Right lobe of liver (tissue), 6 donors: ENCODE results near the gene PLCL2. TPM values are rescaled to one million over a fixed set of nuclear protein-coding genes. Genes with fewer than 3 reads are reported as not detected.

ENCODE experiments used
- ATAC-seq, 4 donors: fragments of 200-7000 bp; cut with Tn5 transposase; one replicate each; pipeline ENCODE4 v1.9.1; 2020; ENCODE audit warnings: mild to moderate bottlenecking in 4 of 4, moderate library complexity in 4 of 4
- DNase-seq, 3 donors: peaks; one replicate each; pipeline ENCODE4 v3.0.0-alpha.2; 2020
- H3K27ac ChIP-seq, 3 donors: fragments of 200-600 bp; one replicate each; pipeline ENCODE4 v1.8.0; 2022
- H3K27me3 ChIP-seq, 2 donors: fragments of 200-600 bp; one replicate each; pipeline ENCODE4 v1.8.0; 2022
- H3K36me3 ChIP-seq, 4 donors: fragments of 200-600 bp; sonication (generic) in 1 of 4; one replicate each; pipeline versions ENCODE4 v1.5.1 to v1.8.0; 2017 to 2022; ENCODE audit warnings: control low read depth in 1 of 4
- H3K4me1 ChIP-seq, 4 donors: fragments of 200-600 bp; sonication (generic) in 1 of 4; one replicate each; pipeline versions ENCODE4 v1.5.1 to v1.8.0; 2017 to 2022; ENCODE audit warnings: control low read depth in 1 of 4
- H3K4me3 ChIP-seq, 3 donors: fragments of 200-600 bp; one replicate each; pipeline ENCODE4 v1.8.0; 2022
- H3K9me3 ChIP-seq, 4 donors: fragments of 200-600 bp; sonication (generic) in 1 of 4; one replicate each; pipeline versions ENCODE4 v1.5.1 to v1.8.0; 2017 to 2022; ENCODE audit warnings: control low read depth in 1 of 4
- POLR2A ChIP-seq: fragments of 450-650 bp; IDR thresholded peaks from one replicate; pipeline ENCODE4 v1.6.1; 2017; ENCODE audit warnings: antibody characterized with exemption, mild to moderate bottlenecking
- WGBS: methylation state at CpG from one replicate; pipeline ENCODE4 v1.1.6; 2018; ENCODE audit warnings: low coverage, low lambda C conversion rate; ENCODE audit not compliant: insufficient coverage; ENCODE audit errors: missing lambda C conversion rate; 5-methylcytosine and 5-hydroxymethylcytosine counted together
- intact Hi-C, 2 donors: fragments of 100-400 bp; cut with DNase I; formaldehyde crosslinking; loops; one replicate each; pipeline versions ENCODE4 v1.11.2 to v1.14.1; 2022
- total RNA-seq, 6 experiments: library from RNA; depleted of rRNA in 2 of 6; stranded (reverse); fragments of >200 nt in 2 of 6; fragmentation: NEBNext Ultra II Directional in 3 of 6; extraction: Animal tissue kit (Norgen Biotek cat#: 25700) in 3 of 6; gene quantifications; one replicate each; pipeline versions ENCODE4 v1.1.0 to v1.2.4, GENCODE V29; 2016 to 2023
- TF ChIP-seq, protein P1 (sequence below), 4 donors: fragments of 200-600 bp in 3 of 4; fragments of 450-650 bp in 1 of 4; IDR thresholded peaks; one replicate each; pipeline versions ENCODE4 v1.5.1 to v1.8.0; 2016 to 2022; ENCODE audit warnings: antibody characterized with exemption in 4 of 4, mild to moderate bottlenecking in 2 of 4
- donor health status: DM: no; HTN: yes; CAD: no.
- donor health status: DM: no; HTN: no; CAD: no.
- donor health status: DM: no; HTN: no; CAD: no.
- donor health status: DM: no; HTN: yes; CAD: no.
- donor health status: DM: no; HTN: yes; CAD: no.

Gene PLCL2
- total RNA-seq, 6 experiments from 2014 or later: 4.6 to 8.2 (median 6.9) TPM

DNA sequence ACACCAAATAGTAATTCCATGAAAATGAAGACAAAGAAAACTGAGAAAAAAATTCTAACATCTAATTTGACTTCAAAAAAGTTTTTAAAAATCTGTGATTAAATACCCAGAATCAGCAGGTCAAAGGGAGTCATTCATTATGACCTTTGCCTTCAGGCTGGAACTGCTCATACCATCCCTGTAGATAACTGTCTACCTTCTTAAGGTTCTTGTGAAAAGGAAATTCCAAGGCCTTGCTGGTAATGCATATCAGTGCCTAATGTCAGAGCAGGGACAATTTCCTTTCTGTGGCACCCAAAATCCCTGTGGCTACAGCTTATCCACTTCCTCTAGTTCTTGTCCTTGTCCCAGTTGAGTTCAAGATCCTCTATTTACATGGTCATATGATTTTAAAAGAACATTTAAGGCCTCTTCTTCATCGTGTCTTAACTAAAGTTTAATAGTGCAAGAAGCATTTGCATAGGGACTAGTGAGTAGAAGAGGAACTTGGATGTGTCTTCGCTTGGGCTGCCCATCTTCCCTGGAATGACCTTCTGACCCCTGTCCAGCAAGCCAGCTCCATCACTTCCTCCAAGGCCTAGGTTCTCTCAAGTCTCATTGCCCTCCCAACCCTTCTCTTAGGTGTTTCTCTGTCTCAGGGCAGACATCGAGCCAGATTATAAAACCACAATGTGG lies 8.7 kb upstream of the PLCL2 start:
- H3K4me1 ChIP-seq: no peaks in the 10 kb centered on the region
- no peaks in the 10 kb centered on the region for H3K9me3 ChIP-seq
- no peaks in the 10 kb centered on the region for H3K27me3 ChIP-seq
- no peak for DNase-seq
- 74% methylated on average over 3 of the region's 3 CpGs for WGBS
- TF ChIP-seq POLR2A: no peak
- TF ChIP-seq, protein P1, sequence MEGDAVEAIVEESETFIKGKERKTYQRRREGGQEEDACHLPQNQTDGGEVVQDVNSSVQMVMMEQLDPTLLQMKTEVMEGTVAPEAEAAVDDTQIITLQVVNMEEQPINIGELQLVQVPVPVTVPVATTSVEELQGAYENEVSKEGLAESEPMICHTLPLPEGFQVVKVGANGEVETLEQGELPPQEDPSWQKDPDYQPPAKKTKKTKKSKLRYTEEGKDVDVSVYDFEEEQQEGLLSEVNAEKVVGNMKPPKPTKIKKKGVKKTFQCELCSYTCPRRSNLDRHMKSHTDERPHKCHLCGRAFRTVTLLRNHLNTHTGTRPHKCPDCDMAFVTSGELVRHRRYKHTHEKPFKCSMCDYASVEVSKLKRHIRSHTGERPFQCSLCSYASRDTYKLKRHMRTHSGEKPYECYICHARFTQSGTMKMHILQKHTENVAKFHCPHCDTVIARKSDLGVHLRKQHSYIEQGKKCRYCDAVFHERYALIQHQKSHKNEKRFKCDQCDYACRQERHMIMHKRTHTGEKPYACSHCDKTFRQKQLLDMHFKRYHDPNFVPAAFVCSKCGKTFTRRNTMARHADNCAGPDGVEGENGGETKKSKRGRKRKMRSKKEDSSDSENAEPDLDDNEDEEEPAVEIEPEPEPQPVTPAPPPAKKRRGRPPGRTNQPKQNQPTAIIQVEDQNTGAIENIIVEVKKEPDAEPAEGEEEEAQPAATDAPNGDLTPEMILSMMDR (IDR thresholded peaks at IDR 0.05): no peak
- intact Hi-C loops: no loop called here
- H3K4me3 ChIP-seq: no peak overlapping the region
- peak in 3 of 4 donors; percentile 28 to 58 (median 47) for ATAC-seq
- H3K36me3 ChIP-seq: no peaks in the 10 kb centered on the region
- no peak overlapping the region for H3K27ac ChIP-seq

DNA sequence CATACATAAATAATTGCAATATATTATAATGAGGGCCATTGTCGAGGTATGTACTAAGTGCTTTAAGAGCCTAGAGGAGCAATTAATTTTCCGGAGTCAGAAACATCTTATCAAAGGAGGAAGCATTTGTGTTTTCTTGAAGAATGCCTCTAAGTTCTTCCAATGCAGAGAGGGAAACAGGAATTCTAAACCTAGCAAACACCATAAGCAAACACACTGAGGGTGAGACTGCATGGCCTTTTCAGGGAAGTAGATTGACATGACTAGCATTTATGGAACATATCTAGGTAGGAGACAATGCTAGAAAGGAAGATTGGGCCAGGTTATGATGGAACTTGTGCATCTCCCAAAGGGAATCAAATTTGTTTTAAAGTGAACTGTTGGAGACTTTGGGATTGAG lies 7.2 kb upstream of the PLCL2 start:
- no peak for TF ChIP-seq POLR2A

GRCh38 chr3:16877911-16878310 lies 6.8 kb upstream of the PLCL2 start:
- TF ChIP-seq, protein P1 (IDR thresholded peaks at IDR 0.05): no peak
- TF ChIP-seq POLR2A: no peak
- Histone ChIP-seq H3K36me3 (no peaks in the 10 kb centered on the region), H3K27ac (no peak overlapping the region), H3K4me1 (no peaks in the 10 kb centered on the region), H3K27me3 (no peaks in the 10 kb centered on the region), H3K4me3 (no peak overlapping the region), H3K9me3 (no peaks in the 10 kb centered on the region)
- ATAC-seq (no peak), DNase-seq (no peak)
- intact Hi-C loops: no loop called here
- WGBS: 100% methylated on average over 1 of the region's 1 CpG

More for the DNA sequence above, 7.2 kb upstream of the PLCL2 start:
- intact Hi-C loops: no loop called here
- no peak overlapping the region for H3K27ac ChIP-seq
- DNase-seq (no peak), ATAC-seq (no peak)
- H3K4me1 ChIP-seq: no peaks in the 10 kb centered on the region
- WGBS: 68% methylated on average over 2 of the region's 2 CpGs
- H3K4me3 ChIP-seq: no peak overlapping the region
- no peaks in the 10 kb centered on the region for H3K36me3 ChIP-seq
- no peaks in the 10 kb centered on the region for H3K9me3 ChIP-seq
- H3K27me3 ChIP-seq: no peaks in the 10 kb centered on the region

DNA sequence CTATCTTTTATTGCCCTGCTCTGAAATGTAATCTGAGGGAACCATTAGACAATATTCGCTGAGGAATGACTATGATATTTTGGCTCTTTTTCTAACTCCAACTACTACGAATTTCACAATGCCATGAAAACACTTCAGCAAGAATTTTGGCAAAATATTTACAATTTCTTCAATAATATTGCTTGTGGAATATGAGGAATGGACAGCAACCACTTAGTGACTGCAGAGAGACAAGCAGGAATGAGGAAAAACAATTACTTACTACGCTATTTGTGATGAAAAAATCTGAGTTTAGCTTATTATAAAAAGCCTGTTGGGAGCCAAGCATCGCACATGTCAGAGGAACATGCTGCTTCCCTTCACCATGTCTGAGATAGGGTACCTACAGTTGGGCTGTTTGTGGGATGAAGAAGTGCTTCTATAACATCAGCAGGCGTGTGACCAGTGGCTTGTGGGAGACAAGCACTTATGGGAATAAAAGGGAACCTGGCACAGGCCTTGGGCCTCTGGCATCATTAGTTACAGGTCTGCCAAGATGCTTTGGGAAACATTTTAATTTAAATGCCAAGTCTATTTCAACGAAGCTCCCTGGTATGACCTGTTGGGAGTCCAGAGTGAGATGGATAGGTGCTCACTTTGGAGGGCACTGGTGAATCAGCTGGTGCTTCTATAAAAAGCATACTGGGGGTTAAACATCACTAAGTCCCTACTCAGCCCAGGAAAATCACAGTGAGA lies 2.7 kb upstream of the PLCL2 start:
- H3K27me3 ChIP-seq: no peaks in the 10 kb centered on the region
- H3K4me1 ChIP-seq: peaks cover 0 to 7% (median 0%) of the 10 kb centered on the region in 4 donors
- TF ChIP-seq POLR2A: no peak
- TF ChIP-seq, protein P1 (IDR thresholded peaks at IDR 0.05): no peak
- DNase-seq (no peak), ATAC-seq (no peak)
- H3K27ac ChIP-seq: no peak overlapping the region
- no peak overlapping the region for H3K4me3 ChIP-seq
- 74% methylated on average over 6 of the region's 6 CpGs for WGBS
- H3K9me3 ChIP-seq: no peaks in the 10 kb centered on the region
- intact Hi-C loops: no loop called here
- no peaks in the 10 kb centered on the region for H3K36me3 ChIP-seq

DNA sequence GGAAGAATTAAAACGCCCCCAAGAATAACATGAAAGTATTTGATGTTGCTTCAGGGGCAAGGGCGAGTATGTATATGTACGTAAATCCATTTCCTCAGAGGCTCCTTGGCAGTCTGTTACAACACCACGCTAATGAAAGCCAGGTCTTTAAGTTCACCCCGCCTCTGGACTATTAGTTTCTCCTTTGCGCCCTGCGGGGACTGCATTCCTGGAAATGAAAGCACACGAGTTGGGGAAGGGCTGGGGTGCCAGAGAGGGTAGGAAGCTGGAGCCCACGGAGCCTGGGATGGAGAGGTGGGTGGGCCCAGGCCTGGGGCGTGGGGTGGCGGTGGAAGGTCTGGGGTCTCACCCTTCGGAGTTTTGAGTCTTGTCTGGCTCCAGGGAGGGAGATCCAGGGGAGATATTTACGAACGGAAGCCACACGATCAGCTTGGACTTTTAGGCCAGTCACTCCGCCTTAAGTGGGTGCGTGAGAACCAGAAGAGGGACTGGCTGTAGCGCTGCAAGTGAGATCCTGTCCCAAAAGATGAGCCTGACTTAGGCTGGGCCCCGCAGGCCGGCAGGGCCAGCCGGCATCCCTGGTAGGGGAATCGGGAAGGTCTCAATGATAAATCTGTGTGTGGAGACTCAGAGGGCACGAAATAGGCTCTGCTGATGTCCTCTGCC lies 1.6 kb upstream of the PLCL2 start:
- DNase-seq (no peak), ATAC-seq (no peak)
- H3K4me3 ChIP-seq: no peak overlapping the region
- no peaks in the 10 kb centered on the region for H3K36me3 ChIP-seq
- peak overlapping the region in 2 of 3 donors; percentile 87 to 90 for H3K27ac ChIP-seq
- H3K4me1 ChIP-seq: peaks cover 0 to 7% (median 0%) of the 10 kb centered on the region in 4 donors
- TF ChIP-seq POLR2A: no peak
- TF ChIP-seq, protein P1 (IDR thresholded peaks at IDR 0.05): no peak
- no peaks in the 10 kb centered on the region for H3K27me3 ChIP-seq
- no peaks in the 10 kb centered on the region for H3K9me3 ChIP-seq
- intact Hi-C loops: no loop called here
- WGBS: 86% methylated on average over 11 of the region's 23 CpGs
